IPS DF 4.7 (cell line): Measurements from ENCODE around the gene TSEN2.
"Not testable (repeated sequence)": the region's sequence is repeated elsewhere in the genome, so short reads cannot be mapped to it uniquely, and the experiment has no call there.

ENCODE experiments used
- DNase-seq: peaks from one replicate; pipeline ENCODE4 v3.0.0-alpha.2; 2013; ENCODE audit warnings: low spot score; ENCODE audit errors: extremely low read depth

The TSEN2 gene

GRCh38 chr3:12471241-12471640, 13.0 kb upstream of the TSEN2 start:
- no peak for DNase-seq

GRCh38 chr3:12472000-12472610, 12.2 kb upstream of the TSEN2 start:
- no peak for DNase-seq

GRCh38 chr3:12472796-12473195, 11.5 kb upstream of the TSEN2 start:
- no peak for DNase-seq

DNA sequence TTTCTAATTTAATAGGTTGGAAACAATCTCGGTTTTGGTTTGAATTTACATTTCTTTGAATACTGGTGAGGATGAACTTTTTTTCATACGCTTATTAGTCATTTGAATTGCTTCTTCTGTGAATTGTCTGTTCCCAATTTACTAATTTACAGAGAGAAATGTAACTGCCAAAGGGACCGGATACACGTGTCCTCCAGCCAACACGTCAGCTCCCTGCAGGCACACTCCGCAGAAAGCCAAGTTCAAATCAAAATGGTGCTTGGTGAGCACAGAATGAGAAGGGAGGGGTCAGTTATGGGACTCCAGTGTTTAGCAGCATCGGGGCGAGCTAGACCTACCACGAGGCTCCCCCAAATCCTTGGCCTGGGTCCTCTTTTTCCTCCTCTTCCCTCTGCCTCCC, 10.8 kb upstream of the TSEN2 start:
- DNase-seq: no peak

GRCh38 chr3:12476238-12476897, 7.9 kb upstream of the TSEN2 start:
- no peak for DNase-seq

DNA sequence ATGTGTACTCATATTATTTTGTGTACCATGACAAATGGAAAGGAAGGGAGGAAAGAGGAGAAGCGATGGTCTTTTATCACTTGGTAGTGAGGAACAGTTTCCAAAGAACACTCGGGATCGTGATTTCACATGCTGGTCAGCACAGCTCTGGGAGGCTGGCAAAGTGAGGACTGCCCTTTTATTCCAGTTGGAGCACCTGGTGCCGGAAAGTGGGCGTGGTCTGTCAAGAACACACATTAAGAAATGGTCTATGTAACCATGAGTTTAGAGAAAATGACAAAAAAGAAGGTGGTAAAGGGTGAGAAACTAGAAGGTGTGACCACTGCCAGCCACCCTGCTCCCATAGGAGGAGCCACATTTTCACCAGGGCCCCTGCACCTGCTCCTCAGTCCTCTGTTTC, 7.0 kb upstream of the TSEN2 start:
- no peak for DNase-seq

DNA sequence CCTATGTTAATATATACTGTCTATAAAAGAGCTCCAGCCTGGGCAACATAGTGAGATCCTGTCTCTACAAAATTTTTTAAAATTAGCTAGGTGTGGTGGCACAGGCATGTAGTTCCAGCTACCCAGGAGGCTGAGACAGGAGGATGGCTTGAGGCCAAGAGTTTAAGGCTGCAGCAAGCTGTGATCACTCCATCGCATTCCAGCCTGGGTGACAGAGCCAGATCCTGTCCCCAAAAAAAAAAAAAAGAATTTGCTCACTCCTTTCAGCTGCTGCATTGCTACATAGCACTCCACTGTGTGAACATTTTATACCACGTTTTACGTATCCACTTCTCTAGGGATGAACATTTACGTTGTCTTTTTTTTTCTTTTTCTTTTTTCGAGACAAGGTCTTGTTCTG, 6.0 kb upstream of the TSEN2 start:
- no peak for DNase-seq

DNA sequence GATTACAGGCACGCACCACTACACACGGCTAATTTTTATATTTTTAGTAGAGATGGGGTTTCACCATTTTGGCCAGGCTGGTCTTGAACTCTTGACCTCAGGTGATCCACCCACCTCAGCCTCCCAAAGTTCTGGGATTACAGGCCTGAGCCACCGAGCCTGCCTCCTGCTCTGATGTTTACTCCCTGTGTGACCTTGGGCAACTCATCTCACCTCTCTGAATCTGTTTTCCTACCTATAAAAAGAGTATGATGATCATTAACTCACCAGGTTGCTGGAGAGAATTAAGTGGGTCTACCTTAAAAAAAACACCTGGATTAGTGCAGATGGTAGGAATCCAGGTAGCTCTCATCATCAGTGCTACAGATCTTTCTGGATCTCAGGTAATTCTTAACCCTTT, 5.1 kb upstream of the TSEN2 start:
- not testable (repeated sequence) for DNase-seq

- peak; percentile 51 for DNase-seq
Observed at GRCh38 chr3:12479919-12480427, 4.3 kb upstream of the TSEN2 start.

GRCh38 chr3:12483410-12483809, 870 bp upstream of the TSEN2 start:
- no peak for DNase-seq

DNA sequence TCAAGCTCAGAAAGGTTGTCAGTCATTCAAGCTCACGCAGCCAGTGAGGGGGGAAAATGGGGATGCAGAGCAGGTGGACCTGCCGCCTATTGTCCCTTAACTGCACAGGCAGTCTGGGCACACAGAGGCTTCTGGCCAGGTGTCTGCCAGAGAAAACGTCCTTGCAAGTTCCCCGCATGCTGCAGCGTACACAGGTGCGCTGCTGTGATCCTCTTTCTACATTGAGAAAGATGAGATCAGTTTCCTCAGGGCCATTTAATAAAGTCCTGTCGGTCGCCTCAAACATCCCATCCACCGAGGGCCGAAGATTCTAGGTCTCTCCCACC, 445 bp upstream of the TSEN2 start:
- DNase-seq: no peak

DNA sequence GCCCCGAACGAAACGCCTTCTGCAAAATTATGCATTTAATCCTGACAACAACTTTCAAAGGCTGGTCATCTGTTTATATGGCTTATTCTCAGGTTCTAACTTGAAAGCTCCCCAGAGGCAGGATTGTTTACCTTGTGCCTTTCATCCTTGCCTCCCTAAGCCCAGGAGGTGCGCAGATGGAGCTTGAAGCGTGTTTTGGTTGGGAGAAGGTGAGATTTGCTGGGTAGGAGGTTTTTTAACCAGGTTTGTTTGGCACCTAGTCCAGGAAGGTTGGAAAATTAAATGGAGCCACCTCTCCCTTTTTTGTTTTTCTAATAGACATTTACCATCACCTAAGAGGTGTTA, 675 bp downstream of the TSEN2 start:
- no peak for DNase-seq

DNA sequence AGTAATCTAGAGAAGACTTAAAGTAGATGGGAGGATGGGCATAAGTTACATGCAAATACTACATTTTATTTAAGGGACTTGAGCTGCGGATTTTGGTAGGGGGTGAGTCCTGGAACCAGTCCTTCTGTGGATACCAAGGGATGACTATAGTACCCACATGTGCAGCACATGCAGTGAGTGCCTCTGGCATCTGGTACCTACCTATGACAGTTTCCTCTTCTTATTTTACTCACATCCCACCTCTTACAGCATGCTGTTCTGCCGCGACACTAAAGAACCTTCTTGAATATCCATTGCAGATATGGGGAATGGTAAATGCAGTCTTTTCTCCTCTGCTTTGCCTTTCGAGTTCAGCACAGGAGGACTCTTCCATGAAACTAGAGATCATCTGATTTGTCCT, 1.7 kb downstream of the TSEN2 start:
- no peak for DNase-seq

GRCh38 chr3:12486916-12487315, 2.6 kb downstream of the TSEN2 start:
- no peak for DNase-seq

DNA sequence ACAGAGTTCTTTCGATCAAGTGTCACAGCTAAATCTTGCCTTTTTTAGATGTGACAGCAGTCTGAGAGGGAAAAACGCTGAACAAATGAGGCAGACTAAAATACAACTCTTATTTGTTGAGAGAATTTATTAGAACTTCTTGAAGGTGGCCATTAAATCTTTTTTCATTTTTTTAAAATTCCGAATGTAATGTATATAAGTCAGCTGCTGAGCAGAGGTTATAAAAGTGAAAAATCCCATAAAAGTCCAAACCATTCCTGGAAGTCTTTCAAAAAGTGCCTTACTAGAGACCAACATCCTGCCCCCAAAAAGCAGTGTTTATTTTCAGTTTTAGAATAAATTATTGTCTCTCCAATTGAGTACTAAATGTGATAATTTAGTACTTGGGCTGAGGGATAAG, 3.1 kb downstream of the TSEN2 start:
- no peak for DNase-seq

- no peak for DNase-seq
Observed at GRCh38 chr3:12487786-12488185, 3.5 kb downstream of the TSEN2 start.

DNA sequence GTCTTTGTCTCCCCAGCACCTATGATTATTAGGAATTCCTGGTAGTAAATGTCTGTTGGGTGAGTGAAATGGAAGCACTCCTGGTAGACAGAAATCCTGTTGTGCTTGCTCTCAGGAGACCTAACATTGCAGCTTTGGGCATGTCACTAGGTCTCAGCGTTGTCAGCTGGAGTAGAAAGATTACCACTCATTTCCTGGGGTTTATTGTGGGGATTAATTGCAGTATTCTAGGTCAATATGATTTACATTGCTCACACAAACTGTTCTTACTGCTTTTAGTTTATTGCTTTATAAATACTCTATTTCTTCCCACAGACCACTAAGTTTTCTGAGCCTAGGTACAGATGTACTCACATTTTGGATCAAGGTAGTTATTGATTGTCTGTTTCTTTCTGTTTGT, 5.1 kb downstream of the TSEN2 start:
- DNase-seq: no peak

DNA sequence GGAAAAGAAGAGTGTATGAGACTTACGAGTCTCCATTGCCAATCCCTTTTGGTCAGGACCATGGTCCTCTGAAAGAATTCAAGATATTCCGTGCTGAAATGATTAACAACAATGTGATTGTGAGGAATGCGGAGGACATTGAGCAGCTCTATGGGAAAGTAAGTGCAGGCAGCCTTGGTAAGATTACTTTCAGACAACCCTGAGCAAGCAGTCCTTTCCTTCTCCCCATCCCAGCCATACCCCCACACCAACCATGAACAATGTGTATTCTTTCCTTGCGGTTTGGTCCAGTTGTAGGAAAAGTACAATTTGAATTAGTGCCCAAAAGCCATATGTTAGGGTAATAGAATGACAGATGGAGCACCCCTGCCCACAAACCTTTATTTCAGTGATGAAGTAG, 5.6 kb downstream of the TSEN2 start:
- no peak for DNase-seq

- DNase-seq: no peak
Observed at GRCh38 chr3:12490547-12490946, 6.3 kb downstream of the TSEN2 start.

DNA sequence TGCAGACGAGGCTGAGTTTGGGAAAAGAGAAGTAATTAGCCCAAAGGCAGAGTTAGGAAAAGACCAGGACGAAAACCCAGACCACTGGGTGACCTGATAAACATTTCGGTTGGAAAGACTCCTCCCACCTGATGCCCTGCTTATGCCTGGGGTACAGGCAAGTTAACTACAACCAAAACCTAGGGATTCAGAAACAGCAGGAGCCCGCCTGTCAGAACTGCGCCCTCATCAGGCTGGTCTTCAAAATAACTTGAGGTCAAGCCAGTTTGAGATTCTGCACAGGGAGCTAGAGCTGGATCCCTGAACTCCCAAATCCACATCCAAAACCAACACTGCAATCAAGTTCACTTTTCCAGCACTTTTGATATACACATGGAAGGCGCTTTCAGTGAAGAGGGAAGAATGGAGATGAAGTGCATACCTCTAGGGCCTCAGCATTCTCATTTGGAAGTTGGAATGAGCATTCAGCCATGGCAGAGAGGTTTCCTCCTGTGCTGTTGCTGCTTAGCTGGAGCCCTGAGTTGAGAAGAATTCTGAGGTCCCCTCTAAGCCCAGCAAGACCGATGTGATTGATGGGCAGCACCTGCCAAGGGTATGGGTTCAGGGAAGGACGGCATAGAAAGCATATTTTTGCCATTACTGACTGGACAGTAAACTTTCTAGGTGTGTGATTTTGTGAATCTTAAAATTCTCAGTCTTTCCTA, 11.6 kb downstream of the TSEN2 start:
- no peak for DNase-seq

- DNase-seq: no peak
Observed at GRCh38 chr3:12496453-12496761, 12.1 kb downstream of the TSEN2 start.

DNA sequence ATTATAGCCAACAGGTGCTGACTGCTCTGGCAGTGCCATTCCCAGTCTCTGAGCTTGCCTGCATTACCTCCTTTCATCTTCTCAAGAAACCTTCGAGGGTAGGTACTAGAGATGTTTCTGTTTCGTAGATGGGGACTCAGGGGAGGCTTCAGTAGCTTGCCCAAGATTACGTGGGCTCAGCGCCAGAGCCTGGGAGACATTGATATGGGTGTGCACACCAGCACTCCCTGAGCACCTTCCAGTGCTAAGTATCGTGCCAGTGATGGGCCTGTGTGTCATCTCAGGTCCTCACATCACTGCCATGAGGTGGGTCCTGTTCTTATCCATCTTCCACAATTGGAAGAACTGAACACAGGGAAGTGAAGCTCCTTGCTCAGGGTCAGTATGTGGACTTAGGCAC, 15.2 kb downstream of the TSEN2 start:
- no peak for DNase-seq

DNA sequence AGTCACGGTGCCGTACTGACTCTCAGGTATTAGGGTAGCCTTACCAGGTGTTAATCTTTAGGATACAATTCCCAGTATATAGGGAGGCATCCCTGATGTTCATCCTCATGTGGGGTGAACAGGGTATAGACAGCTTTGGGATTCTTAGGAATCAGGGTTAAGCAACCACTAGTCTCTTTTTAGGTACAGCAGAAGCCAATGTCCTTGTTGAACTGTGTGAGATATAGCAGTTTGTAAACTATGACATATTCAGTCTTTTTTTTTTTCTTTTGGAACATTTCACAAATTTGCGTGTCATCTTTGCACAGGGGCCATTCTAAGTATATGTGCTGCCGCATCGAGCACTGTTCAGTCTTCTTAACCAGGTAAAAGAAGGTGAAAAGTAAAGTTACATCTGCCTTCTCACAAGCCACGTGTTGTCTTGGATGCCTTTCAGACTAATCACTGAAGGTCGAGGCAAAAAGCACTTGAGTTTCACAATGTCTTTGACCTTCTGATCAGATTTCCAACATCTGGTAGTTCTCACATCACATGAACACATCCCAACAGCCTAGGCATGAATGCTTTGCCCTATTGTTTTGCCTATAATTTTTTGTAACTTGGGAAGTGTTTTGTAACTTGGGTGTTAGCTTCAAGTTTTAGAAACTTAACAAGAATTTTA, 17.2 kb downstream of the TSEN2 start:
- DNase-seq: no peak
